Neutrophil (primary cell): ENCODE data around the gene PRPS2.

Experiments used
- H3K27ac ChIP-seq: fragments of 200-600 bp; sonication (generic); 2 replicates; pipeline ENCODE4 v1.5.1; 2016; ENCODE audit warnings: mild to moderate bottlenecking, moderate library complexity
- H3K27me3 ChIP-seq: fragments of 200-600 bp; sonication (generic); 2 replicates; pipeline ENCODE4 v1.6.0; 2016; ENCODE audit warnings: mild to moderate bottlenecking
- H3K36me3 ChIP-seq: fragments of 200-600 bp; sonication (generic); 2 replicates; pipeline ENCODE4 v1.5.1; 2017
- H3K4me1 ChIP-seq, 2 experiments: fragments of 200-600 bp in 1 of 2; sonication (generic) in 1 of 2; 1 replicate in 1 of 2; 2 replicates in 1 of 2; pipeline versions ENCODE4 v1.5.1 to v1.6.1; 2013 to 2016; ENCODE audit warnings: low read depth in 1 of 2, low read length in 1 of 2, mild to moderate bottlenecking in 1 of 2, moderate library complexity in 1 of 2; ENCODE audit not compliant: control insufficient read depth in 1 of 2, insufficient read depth in 1 of 2
- H3K4me3 ChIP-seq, 2 experiments: fragments of 200-600 bp in 1 of 2; sonication (generic) in 1 of 2; 1 replicate in 1 of 2; 2 replicates in 1 of 2; pipeline ENCODE4 v1.5.1; 2013 to 2016; ENCODE audit warnings: low read depth in 1 of 2, low read length in 1 of 2, mild to moderate bottlenecking in 1 of 2, moderate library complexity in 1 of 2
- H3K9me3 ChIP-seq: fragments of 200-600 bp; sonication (generic); 2 replicates; pipeline ENCODE4 v1.5.1; 2016
- CTCF ChIP-seq: fragments of 200-600 bp; sonication (generic); IDR thresholded peaks from 2 replicates; pipeline ENCODE4 v1.5.1; 2016; ENCODE audit warnings: antibody characterized with exemption

PRPS2 gene

GRCh38 chrX:12794654-12795053 lies 3.4 kb downstream of the PRPS2 start:
- H3K27ac ChIP-seq, result no peak overlapping the region
- H3K9me3 ChIP-seq, result no peaks in the 10 kb centered on the region
- no peaks in the 10 kb centered on the region for H3K36me3 ChIP-seq
- peaks cover 5% of the 10 kb centered on the region for H3K27me3 ChIP-seq
- peaks cover 0 to 7% of the 10 kb centered on the region in 2 experiments for H3K4me1 ChIP-seq
- no peak overlapping the region for H3K4me3 ChIP-seq
- TF ChIP-seq CTCF, result no peak

DNA sequence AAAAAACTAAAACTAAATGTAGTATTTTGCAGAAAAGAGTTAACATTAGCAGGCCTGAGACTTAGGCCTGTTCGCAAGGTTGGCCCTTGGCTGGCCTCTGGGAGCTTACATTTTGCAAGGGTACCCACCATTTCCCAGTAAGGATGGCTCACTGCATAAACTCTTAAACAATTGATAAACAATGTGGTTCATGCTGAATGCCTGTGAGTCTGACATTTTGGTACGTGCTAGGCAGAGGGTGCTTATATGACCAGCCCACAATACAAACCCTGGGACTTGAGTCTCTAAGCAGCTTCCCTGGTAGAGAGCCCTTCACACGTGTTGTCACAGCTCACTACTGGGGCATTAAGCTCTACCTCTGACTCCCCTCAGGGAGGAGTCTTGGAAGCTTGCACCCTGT lies 7.4 kb downstream of the PRPS2 start:
- H3K4me3 ChIP-seq, result no peak overlapping the region

DNA sequence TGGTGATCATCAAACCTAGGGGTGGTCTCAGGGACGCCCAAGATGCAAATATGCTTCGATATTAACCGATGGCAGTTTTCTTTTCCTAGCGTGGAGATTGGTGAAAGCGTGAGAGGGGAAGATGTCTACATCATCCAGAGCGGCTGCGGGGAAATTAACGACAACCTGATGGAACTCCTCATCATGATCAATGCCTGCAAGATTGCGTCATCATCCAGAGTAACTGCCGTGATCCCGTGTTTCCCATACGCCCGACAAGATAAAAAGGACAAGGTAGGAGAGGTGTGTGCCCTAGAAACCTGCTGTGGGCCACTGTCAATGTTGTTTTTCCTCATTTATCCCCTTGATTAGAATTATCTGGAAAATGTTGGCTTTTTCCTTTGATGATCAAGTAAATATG lies 7.9 kb downstream of the PRPS2 start:
- Histone ChIP-seq H3K4me1 (no peaks in the 10 kb centered on the region), H3K4me3 (no peak overlapping the region), H3K27ac (no peak overlapping the region), H3K9me3 (no peaks in the 10 kb centered on the region), H3K36me3 (no peaks in the 10 kb centered on the region), H3K27me3 (no peaks in the 10 kb centered on the region)
- no peak for TF ChIP-seq CTCF

More for the DNA sequence above, 7.4 kb downstream of the PRPS2 start:
- Histone ChIP-seq H3K27me3 (no peaks in the 10 kb centered on the region), H3K4me1 (no peaks in the 10 kb centered on the region), H3K27ac (no peak overlapping the region), H3K36me3 (no peaks in the 10 kb centered on the region), H3K9me3 (no peaks in the 10 kb centered on the region)
- TF ChIP-seq CTCF, result no peak

GRCh38 chrX:12802741-12803140 lies 11.5 kb downstream of the PRPS2 start:
- Histone ChIP-seq H3K27me3 (no peaks in the 10 kb centered on the region), H3K4me1 (no peaks in the 10 kb centered on the region), H3K4me3 (no peak overlapping the region), H3K36me3 (no peaks in the 10 kb centered on the region), H3K9me3 (no peaks in the 10 kb centered on the region), H3K27ac (no peak overlapping the region)
- TF ChIP-seq CTCF, result no peak

DNA sequence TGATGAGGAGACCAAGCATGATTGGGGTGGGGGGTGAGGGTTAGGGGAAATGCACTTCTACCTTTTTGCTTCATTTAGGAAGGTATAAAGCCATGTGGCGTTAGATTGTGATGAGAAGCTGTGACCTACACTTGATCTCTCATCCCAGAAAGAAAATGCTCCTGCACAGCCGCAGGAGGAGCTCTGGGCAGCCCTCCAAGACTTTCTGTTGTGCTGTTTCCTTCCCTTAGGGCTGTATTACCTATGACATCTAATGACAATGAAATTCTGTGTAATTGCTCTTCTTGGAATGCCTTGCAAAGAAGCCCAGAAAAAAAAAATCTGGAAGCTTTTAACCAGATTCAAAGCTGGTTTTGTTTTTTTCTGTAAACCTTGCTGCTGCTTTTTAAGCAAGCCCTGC lies 13.4 kb downstream of the PRPS2 start:
- Histone ChIP-seq H3K9me3 (no peaks in the 10 kb centered on the region), H3K27me3 (no peaks in the 10 kb centered on the region), H3K4me1 (no peaks in the 10 kb centered on the region), H3K27ac (no peak overlapping the region), H3K4me3 (no peak overlapping the region), H3K36me3 (no peaks in the 10 kb centered on the region)
- TF ChIP-seq CTCF, result no peak

DNA sequence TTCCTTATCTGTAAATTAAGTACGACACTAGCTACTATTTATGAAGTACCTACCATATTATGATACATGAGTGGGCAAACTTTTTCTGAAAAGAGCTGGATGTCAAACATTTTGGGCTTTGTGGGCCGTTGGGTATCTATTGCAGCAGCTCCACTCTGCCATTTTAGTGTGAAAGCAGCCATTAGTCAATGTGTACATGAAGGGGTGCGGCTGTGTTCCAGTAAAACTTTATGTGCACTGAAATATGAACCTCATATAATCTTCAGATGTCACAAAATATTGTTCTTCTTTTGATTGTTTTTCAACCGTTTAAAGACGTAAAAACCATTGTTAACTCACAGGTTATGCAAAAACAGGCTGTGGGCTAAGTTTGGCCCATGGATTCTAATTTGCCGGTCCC lies 14.1 kb downstream of the PRPS2 start:
- no peaks in the 10 kb centered on the region for H3K9me3 ChIP-seq
- H3K27ac ChIP-seq, result no peak overlapping the region
- H3K4me3 ChIP-seq, result no peak overlapping the region
- H3K4me1 ChIP-seq, result no peaks in the 10 kb centered on the region
- H3K36me3 ChIP-seq, result no peaks in the 10 kb centered on the region
- TF ChIP-seq CTCF, result no peak
- no peaks in the 10 kb centered on the region for H3K27me3 ChIP-seq
